Progenitor cell of endocrine pancreas (in vitro differentiated cells): ENCODE measurements around the gene PLCD3. TPM values are rescaled to one million over a fixed set of nuclear protein-coding genes. Genes with fewer than 3 reads are reported as not detected.
"Not testable (repeated sequence)": the region's sequence is repeated elsewhere in the genome, so short reads cannot be mapped to it uniquely, and the experiment has no call there.

ENCODE experiments used
- DNase-seq: peaks from one replicate; pipeline ENCODE4 v3.0.0; 2021; ENCODE audit warnings: low spot score; ENCODE audit not compliant: unreplicated experiment
- H3K27ac Mint-ChIP-seq: 2 replicates; pipeline ENCODE4 v1.8.0; 2021; ENCODE audit warnings: mild to moderate bottlenecking, moderate library complexity, mixed read lengths
- H3K27me3 Mint-ChIP-seq: 2 replicates; pipeline ENCODE4 v1.8.0; 2021; ENCODE audit warnings: mixed read lengths
- H3K36me3 Mint-ChIP-seq: 2 replicates; pipeline ENCODE4 v1.8.0; 2022; ENCODE audit warnings: mixed read lengths; ENCODE audit not compliant: insufficient read depth
- H3K4me1 Mint-ChIP-seq: 2 replicates; pipeline ENCODE4 v1.8.0; 2021; ENCODE audit warnings: low read depth, mixed read lengths
- H3K4me3 Mint-ChIP-seq: 2 replicates; pipeline ENCODE4 v1.8.0; 2021; ENCODE audit warnings: low read depth, mild to moderate bottlenecking, moderate library complexity, mixed read lengths
- H3K9me3 Mint-ChIP-seq: 2 replicates; pipeline ENCODE4 v1.8.0; 2021; ENCODE audit warnings: low read depth, mixed read lengths
- total RNA-seq: library from RNA; stranded (reverse); gene quantifications from 2 replicates; pipeline ENCODE4 v1.2.1, GENCODE V29; 2021
- TF ChIP-seq, protein P1 (sequence below): fragments of 200-600 bp; sonication (generic); IDR thresholded peaks from one replicate; pipeline ENCODE4 v1.5.0; 2021; ENCODE audit warnings: antibody characterized with exemption, mild to moderate bottlenecking; ENCODE audit not compliant: unreplicated experiment

PLCD3 gene
- total RNA-seq, 1 donor from 2014 or later, result 26.7 TPM

DNA sequence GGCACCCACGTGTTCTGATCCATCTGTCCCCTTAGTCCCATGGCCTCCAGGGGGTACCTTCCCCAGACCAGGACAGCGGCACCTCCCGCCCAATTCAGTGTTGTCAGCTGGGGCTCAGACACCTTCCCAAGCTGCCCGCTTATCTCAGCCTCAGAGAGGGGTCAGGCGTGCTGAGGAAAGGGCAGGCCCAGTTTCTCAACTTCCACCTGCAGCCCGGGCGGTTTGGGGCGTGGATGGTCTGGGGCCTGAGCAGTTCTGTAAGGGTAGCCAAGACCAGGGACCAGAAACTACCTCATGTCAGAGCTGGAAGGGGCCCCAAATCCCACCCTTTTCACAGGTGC lies 5.1 kb downstream of the PLCD3 start:
- no peaks in the 10 kb centered on the region for H3K27me3 Mint-ChIP-seq
- H3K4me3 Mint-ChIP-seq, result no peak overlapping the region
- TF ChIP-seq, protein P1, sequence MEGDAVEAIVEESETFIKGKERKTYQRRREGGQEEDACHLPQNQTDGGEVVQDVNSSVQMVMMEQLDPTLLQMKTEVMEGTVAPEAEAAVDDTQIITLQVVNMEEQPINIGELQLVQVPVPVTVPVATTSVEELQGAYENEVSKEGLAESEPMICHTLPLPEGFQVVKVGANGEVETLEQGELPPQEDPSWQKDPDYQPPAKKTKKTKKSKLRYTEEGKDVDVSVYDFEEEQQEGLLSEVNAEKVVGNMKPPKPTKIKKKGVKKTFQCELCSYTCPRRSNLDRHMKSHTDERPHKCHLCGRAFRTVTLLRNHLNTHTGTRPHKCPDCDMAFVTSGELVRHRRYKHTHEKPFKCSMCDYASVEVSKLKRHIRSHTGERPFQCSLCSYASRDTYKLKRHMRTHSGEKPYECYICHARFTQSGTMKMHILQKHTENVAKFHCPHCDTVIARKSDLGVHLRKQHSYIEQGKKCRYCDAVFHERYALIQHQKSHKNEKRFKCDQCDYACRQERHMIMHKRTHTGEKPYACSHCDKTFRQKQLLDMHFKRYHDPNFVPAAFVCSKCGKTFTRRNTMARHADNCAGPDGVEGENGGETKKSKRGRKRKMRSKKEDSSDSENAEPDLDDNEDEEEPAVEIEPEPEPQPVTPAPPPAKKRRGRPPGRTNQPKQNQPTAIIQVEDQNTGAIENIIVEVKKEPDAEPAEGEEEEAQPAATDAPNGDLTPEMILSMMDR, result no peak
- H3K27ac Mint-ChIP-seq, result peak overlapping the region; percentile 87
- no peaks in the 10 kb centered on the region for H3K9me3 Mint-ChIP-seq
- no peak for DNase-seq
- H3K4me1 Mint-ChIP-seq, result peaks cover 25% of the 10 kb centered on the region
- H3K36me3 Mint-ChIP-seq, result no peaks in the 10 kb centered on the region

DNA sequence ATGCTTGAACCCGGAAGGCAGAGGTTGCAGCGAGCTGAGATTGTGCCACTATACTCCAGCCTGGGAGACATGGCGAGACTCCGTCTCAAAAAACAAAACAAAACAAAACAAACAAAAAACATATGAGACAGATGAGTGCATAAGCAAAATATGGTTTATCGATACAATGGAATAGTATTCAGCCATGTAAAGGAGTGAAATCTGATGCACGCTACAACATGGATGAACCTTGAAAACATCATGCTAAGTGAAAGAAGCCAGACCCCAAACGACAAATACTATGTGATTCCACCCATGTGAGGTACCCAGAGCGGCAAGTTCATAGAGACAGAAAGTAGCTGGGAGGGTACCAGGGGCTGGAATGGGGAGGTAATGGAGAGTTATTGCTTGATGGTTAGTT lies 6.8 kb downstream of the PLCD3 start:
- H3K27me3 Mint-ChIP-seq, result no peaks in the 10 kb centered on the region
- no peak overlapping the region for H3K27ac Mint-ChIP-seq
- H3K4me1 Mint-ChIP-seq, result peaks cover 25% of the 10 kb centered on the region
- no peaks in the 10 kb centered on the region for H3K36me3 Mint-ChIP-seq
- H3K4me3 Mint-ChIP-seq, result no peak overlapping the region
- no peaks in the 10 kb centered on the region for H3K9me3 Mint-ChIP-seq
- TF ChIP-seq, protein P1, result no peak
- DNase-seq, result no peak

DNA sequence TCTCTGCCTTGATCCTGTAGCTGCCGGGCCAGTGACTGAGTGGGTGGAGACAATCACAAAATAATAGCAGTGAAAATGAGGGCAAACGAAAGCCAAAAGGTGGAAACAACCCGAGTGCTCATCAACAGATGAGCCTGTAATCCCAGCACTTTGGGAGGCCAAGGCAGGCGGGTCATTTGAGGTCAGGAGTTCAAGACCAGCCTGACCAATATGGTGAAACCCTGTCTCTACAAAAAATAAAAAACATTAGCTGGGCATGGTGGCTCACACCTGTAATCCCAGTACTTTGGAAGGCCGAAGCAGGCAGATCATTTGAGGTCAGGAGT lies 7.6 kb downstream of the PLCD3 start:
- H3K4me3 Mint-ChIP-seq, H3K9me3 Mint-ChIP-seq, H3K27me3 Mint-ChIP-seq, H3K27ac Mint-ChIP-seq, DNase-seq, H3K36me3 Mint-ChIP-seq: not testable (repeated sequence)
- peaks cover 25% of the 10 kb centered on the region for H3K4me1 Mint-ChIP-seq

GRCh38 chr17:45123930-45124796 lies 8.2 kb downstream of the PLCD3 start:
- Mint-ChIP-seq H3K36me3 (no peaks in the 10 kb centered on the region), H3K4me3 (no peak overlapping the region), H3K27me3 (no peaks in the 10 kb centered on the region), H3K4me1 (peaks cover 25% of the 10 kb centered on the region), H3K9me3 (no peaks in the 10 kb centered on the region), H3K27ac (no peak overlapping the region)
- TF ChIP-seq, protein P1, result no peak
- no peak for DNase-seq

DNA sequence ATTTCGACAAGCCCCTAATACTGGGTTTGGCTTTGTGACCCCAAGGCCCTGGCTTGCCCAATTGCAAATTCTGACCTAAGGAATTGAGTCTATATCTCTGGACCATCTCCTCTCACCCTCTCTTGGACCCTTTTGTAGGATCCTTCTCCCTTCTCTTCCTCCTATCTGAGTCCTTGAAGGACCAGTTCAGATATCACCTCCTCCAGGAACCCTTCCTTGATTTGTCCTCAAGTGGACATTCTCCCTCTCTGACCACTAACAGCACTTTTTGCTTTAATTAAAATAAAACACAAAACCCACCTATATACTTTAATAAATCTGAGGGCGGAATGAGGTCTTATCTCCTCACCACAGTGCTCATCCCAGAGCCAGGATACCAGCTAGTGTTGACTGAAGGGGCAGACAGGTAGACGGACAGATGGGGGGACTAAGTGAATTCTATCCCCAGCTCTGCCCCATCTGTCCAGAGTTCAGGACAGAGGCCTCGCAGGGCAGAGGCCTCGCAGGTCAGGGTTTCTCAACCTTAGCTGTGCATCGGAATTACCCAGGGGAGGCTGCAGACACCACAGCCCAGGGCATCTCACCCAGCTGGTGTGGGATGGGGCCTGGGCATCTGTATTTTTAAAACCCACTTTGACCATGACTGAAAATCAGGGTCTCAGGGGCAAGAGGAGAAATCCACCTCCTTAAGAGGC lies 9.1 kb downstream of the PLCD3 start:
- no peaks in the 10 kb centered on the region for H3K27me3 Mint-ChIP-seq

More for the DNA sequence above, 9.1 kb downstream of the PLCD3 start:
- no peak for DNase-seq
- peak overlapping the region; percentile 88 for H3K27ac Mint-ChIP-seq
- H3K36me3 Mint-ChIP-seq, result no peaks in the 10 kb centered on the region
- TF ChIP-seq, protein P1, result no peak
- peaks cover 25% of the 10 kb centered on the region for H3K4me1 Mint-ChIP-seq
- no peaks in the 10 kb centered on the region for H3K9me3 Mint-ChIP-seq
- H3K4me3 Mint-ChIP-seq, result no peak overlapping the region
